ENCODE results near the gene MICAL2. TPM values are rescaled to one million over a fixed set of nuclear protein-coding genes. Genes with fewer than 3 reads are reported as not detected.

The MICAL2 gene
- total RNA-seq, 4 donors from 2014 or later = 109 to 197 (median 183) TPM

GRCh38 chr11:12211331-12212065 lies 101.1 kb downstream of the MICAL2 start:
- Histone ChIP-seq H3K27me3 (no peaks in the 10 kb centered on the region), H3K27ac (no peak overlapping the region), H3K4me1 (peaks cover 0 to 19% (median 0%) of the 10 kb centered on the region in 4 donors), H3K9me3 (no peaks in the 10 kb centered on the region), H3K36me3 (peaks cover 0 to 80% (median 0%) of the 10 kb centered on the region in 3 donors), H3K4me3 (no peak overlapping the region)
- TF ChIP-seq CTCF (IDR thresholded peaks at IDR 0.05) (no peak), POLR2A (IDR thresholded peaks at IDR 0.05) (no peak)
- DNase-seq = no peak

GRCh38 chr11:12212174-12212820 lies 101.9 kb downstream of the MICAL2 start:
- no peaks in the 10 kb centered on the region for H3K27me3 ChIP-seq
- TF ChIP-seq POLR2A (IDR thresholded peaks at IDR 0.05) (no peak), CTCF (IDR thresholded peaks at IDR 0.05) (no peak)
- H3K4me3 ChIP-seq = no peak overlapping the region
- H3K9me3 ChIP-seq = no peaks in the 10 kb centered on the region
- H3K36me3 ChIP-seq = peaks cover 0 to 83% (median 0%) of the 10 kb centered on the region in 3 donors
- peak overlapping the region in 1 of 4 donors; percentile 5 for H3K27ac ChIP-seq
- H3K4me1 ChIP-seq = peaks cover 0 to 25% (median 0%) of the 10 kb centered on the region in 4 donors
- no peak for DNase-seq

GRCh38 chr11:12212821-12213185 lies 102.4 kb downstream of the MICAL2 start:
- peaks cover 0 to 25% (median 0%) of the 10 kb centered on the region in 4 donors for H3K4me1 ChIP-seq
- no peaks in the 10 kb centered on the region for H3K27me3 ChIP-seq
- no peak for DNase-seq
- TF ChIP-seq POLR2A (IDR thresholded peaks at IDR 0.05) (no peak), CTCF (IDR thresholded peaks at IDR 0.05) (no peak)
- H3K4me3 ChIP-seq = no peak overlapping the region
- no peaks in the 10 kb centered on the region for H3K9me3 ChIP-seq
- peak overlapping the region in 1 of 4 donors; percentile 5 for H3K27ac ChIP-seq
- H3K36me3 ChIP-seq = peaks cover 0 to 88% (median 0%) of the 10 kb centered on the region in 3 donors

GRCh38 chr11:12213883-12214282 lies 103.5 kb downstream of the MICAL2 start:
- peak overlapping the region in 1 of 4 donors; percentile 5 for H3K27ac ChIP-seq
- peaks cover 0 to 28% (median 0%) of the 10 kb centered on the region in 4 donors for H3K4me1 ChIP-seq
- H3K27me3 ChIP-seq = no peaks in the 10 kb centered on the region
- no peaks in the 10 kb centered on the region for H3K9me3 ChIP-seq
- H3K4me3 ChIP-seq = no peak overlapping the region
- peaks cover 0 to 89% (median 0%) of the 10 kb centered on the region in 3 donors for H3K36me3 ChIP-seq
- TF ChIP-seq CTCF (IDR thresholded peaks at IDR 0.05) (no peak), POLR2A (IDR thresholded peaks at IDR 0.05) (no peak)
- no peak for DNase-seq

- Histone ChIP-seq H3K4me1 (peaks cover 0 to 28% (median 0%) of the 10 kb centered on the region in 4 donors), H3K27me3 (no peaks in the 10 kb centered on the region), H3K4me3 (no peak overlapping the region), H3K27ac (no peak overlapping the region), H3K36me3 (peaks cover 0 to 81% (median 0%) of the 10 kb centered on the region in 3 donors), H3K9me3 (no peaks in the 10 kb centered on the region)
- DNase-seq = no peak
- TF ChIP-seq CTCF (IDR thresholded peaks at IDR 0.05) (no peak), POLR2A (IDR thresholded peaks at IDR 0.05) (no peak)
Measured at GRCh38 chr11:12214751-12215150, 104.4 kb downstream of the MICAL2 start.
